ENCODE measurements around the gene MYH16.

GRCh38 chr7:99308461-99309074 is 35.9 kb downstream of the MYH16 start:
- TF ChIP-seq CTCF (IDR thresholded peaks at IDR 0.05) (no peak), POLR2A (IDR thresholded peaks at IDR 0.05) (no peak), POLR2AphosphoS5 (IDR thresholded peaks at IDR 0.05) (no peak)
